IMR-90 (cell line): ENCODE results near the gene IL6. TPM values are rescaled to one million over a fixed set of nuclear protein-coding genes. Genes with fewer than 3 reads are reported as not detected.

Experiments used
- ATAC-seq: fragments of 200-7000 bp; cut with Tn5 transposase; 2 replicates; pipeline ENCODE4 v1.9.1; 2020; ENCODE audit warnings: low read depth, mild to moderate bottlenecking, moderate library complexity
- BruUV-seq: library from RNA; stranded (reverse); fragments of 400-500 nt; replicated peaks from 2 replicates; lab custom pipeline; 2021; lab: Mats Ljungman, UMichigan
- CTCF ChIA-PET: fragments of 300-600 bp; formaldehyde crosslinking; extraction: SDS; loops from one replicate; lab custom pipeline; 2021; ENCODE audit warnings: antibody characterized with exemption; lab: Yijun Ruan, JAX
- POLR2A ChIA-PET: fragments of 300-600 bp; sonication (Branson Sonifier 250); formaldehyde crosslinking; loops from one replicate; lab custom pipeline; 2022; ENCODE audit warnings: antibody characterized with exemption; ENCODE audit not compliant: unreplicated experiment; lab: Charles Lee
- DNase-seq: peaks from one replicate; pipeline ENCODE4 v3.0.0; 2013
- H2AFZ ChIP-seq: replicated peaks from 2 replicates; pipeline ENCODE3; 2013; ENCODE audit warnings: low read length, mild to moderate bottlenecking; ENCODE audit not compliant: poor library complexity
- H2AK5ac ChIP-seq: 2 replicates; pipeline ENCODE4 v1.6.1; 2013; ENCODE audit warnings: low read depth, low read length, inconsistent platforms
- H2AK9ac ChIP-seq: replicated peaks from 2 replicates; pipeline ENCODE3; 2013; ENCODE audit warnings: mild to moderate bottlenecking, low read depth, low read length, moderate library complexity; ENCODE audit not compliant: poor library complexity
- H2BK120ac ChIP-seq: 2 replicates; pipeline ENCODE4 v1.6.1; 2013; ENCODE audit warnings: low read depth, low read length, inconsistent platforms
- H2BK15ac ChIP-seq: 3 replicates; pipeline ENCODE4 v1.6.1; 2013; ENCODE audit warnings: low read depth, low read length, inconsistent platforms
- H2BK20ac ChIP-seq: 2 replicates; pipeline ENCODE4 v1.6.1; 2013; ENCODE audit warnings: low read depth, mild to moderate bottlenecking, inconsistent platforms, low read length, moderate library complexity
- H2BK5ac ChIP-seq: 2 replicates; pipeline ENCODE4 v1.6.1; 2013; ENCODE audit warnings: mild to moderate bottlenecking, low read depth, low read length, inconsistent platforms; ENCODE audit not compliant: poor library complexity, severe bottlenecking
- H3K14ac ChIP-seq: replicated peaks from 2 replicates; pipeline ENCODE4 v1.6.1; 2013; ENCODE audit warnings: low read depth, low read length, inconsistent platforms
- H3K18ac ChIP-seq: 2 replicates; pipeline ENCODE4 v1.6.1; 2013; ENCODE audit warnings: low read depth, low read length, control low read depth
- H3K23ac ChIP-seq: 2 replicates; pipeline ENCODE4 v1.6.1; 2013; ENCODE audit warnings: low read depth, low read length, inconsistent platforms
- H3K27ac ChIP-seq: 2 replicates; pipeline ENCODE4 v1.5.1; 2013; ENCODE audit warnings: mild to moderate bottlenecking, control low read depth, low read length; ENCODE audit not compliant: insufficient read depth
- H3K27me3 ChIP-seq: 2 replicates; pipeline ENCODE4 v1.6.1; 2013; ENCODE audit warnings: low read length; ENCODE audit not compliant: control insufficient read depth, insufficient read depth
- H3K36me3 ChIP-seq: 2 replicates; pipeline ENCODE4 v1.6.1; 2013; ENCODE audit warnings: low read length, mixed read lengths; ENCODE audit not compliant: control insufficient read depth, insufficient read depth
- H3K4ac ChIP-seq: 2 replicates; pipeline ENCODE4 v1.6.1; 2013; ENCODE audit warnings: low read depth, low read length, inconsistent platforms
- H3K4me1 ChIP-seq: 2 replicates; pipeline ENCODE4 v1.6.1; 2013; ENCODE audit warnings: low read length, mixed read lengths; ENCODE audit not compliant: control insufficient read depth, insufficient read depth
- H3K4me2 ChIP-seq: 2 replicates; pipeline ENCODE4 v1.6.1; 2013; ENCODE audit warnings: low read depth, mild to moderate bottlenecking, control low read depth, low read length, moderate library complexity
- H3K4me3 ChIP-seq: 2 replicates; pipeline ENCODE4 v1.5.1; 2013; ENCODE audit warnings: low read depth, mild to moderate bottlenecking, control low read depth, low read length, moderate library complexity; ENCODE audit not compliant: insufficient read depth
- H3K56ac ChIP-seq: 2 replicates; pipeline ENCODE4 v1.6.1; 2013; ENCODE audit warnings: low read length, inconsistent platforms; ENCODE audit not compliant: insufficient read depth; ENCODE audit errors: extremely low read depth
- H3K79me1 ChIP-seq, 2 experiments: 2 replicates each; pipeline ENCODE4 v1.6.1; 2013; ENCODE audit warnings: low read length in 2 of 2, inconsistent platforms in 1 of 2, low read depth in 1 of 2
- H3K9ac ChIP-seq: 2 replicates; pipeline ENCODE4 v1.6.1; 2013; ENCODE audit warnings: low read depth, low read length, control low read depth
- H3K9me1 ChIP-seq: 2 replicates; pipeline ENCODE4 v1.6.1; 2013; ENCODE audit warnings: low read length, inconsistent platforms; ENCODE audit not compliant: insufficient read depth
- H3K9me3 ChIP-seq: 2 replicates; pipeline ENCODE4 v1.6.1; 2013; ENCODE audit warnings: low read length; ENCODE audit not compliant: control insufficient read depth, insufficient read depth
- H4K20me1 ChIP-seq: 2 replicates; pipeline ENCODE4 v1.6.1; 2013; ENCODE audit warnings: low read length, inconsistent platforms; ENCODE audit not compliant: insufficient read depth
- H4K5ac ChIP-seq: 2 replicates; pipeline ENCODE4 v1.6.1; 2013; ENCODE audit warnings: mild to moderate bottlenecking, low read depth, low read length, control low read depth
- H4K8ac ChIP-seq, 2 experiments: 2 replicates each; pipeline ENCODE4 v1.6.1; 2013; ENCODE audit warnings: low read depth in 2 of 2, low read length in 2 of 2, control low read depth in 1 of 2, inconsistent platforms in 1 of 2
- H4K91ac ChIP-seq: 2 replicates; pipeline ENCODE4 v1.6.1; 2013; ENCODE audit warnings: low read depth, low read length, inconsistent platforms; ENCODE audit not compliant: insufficient read depth
- BHLHE40 ChIP-seq: fragments of 150-350 bp; IDR thresholded peaks from 2 replicates; pipeline ENCODE4 v1.6.1; 2016; ENCODE audit warnings: mild to moderate bottlenecking, low read depth, low read length
- CEBPB ChIP-seq: IDR thresholded peaks from 2 replicates; pipeline ENCODE4 v1.6.1; 2012; ENCODE audit warnings: low read depth, low read length, improper control_type of control experiment
- CHD1 ChIP-seq: IDR thresholded peaks from 2 replicates; pipeline ENCODE4 v1.6.1; 2012; ENCODE audit warnings: low read depth, low read length, improper control_type of control experiment
- ELK1 ChIP-seq: fragments of 150-350 bp; IDR thresholded peaks from 2 replicates; pipeline ENCODE4 v1.6.1; 2016; ENCODE audit warnings: low read depth, mild to moderate bottlenecking, low read length, moderate library complexity, borderline replicate concordance
- FOS ChIP-seq: fragments of 150-350 bp; IDR thresholded peaks from 2 replicates; pipeline ENCODE4 v1.6.1; 2016; ENCODE audit warnings: low read depth, low read length
- MAFK ChIP-seq: IDR thresholded peaks from 2 replicates; pipeline ENCODE4 v1.6.1; 2012; ENCODE audit warnings: low read depth, low read length, improper control_type of control experiment
- MAZ ChIP-seq: IDR thresholded peaks from 2 replicates; pipeline ENCODE4 v1.6.1; 2012; ENCODE audit warnings: low read depth, mild to moderate bottlenecking, low read length, improper control_type of control experiment, moderate library complexity, borderline replicate concordance
- MXI1 ChIP-seq: IDR thresholded peaks from 2 replicates; pipeline ENCODE4 v1.6.1; 2012; ENCODE audit warnings: low read depth, mild to moderate bottlenecking, low read length, moderate library complexity, borderline replicate concordance
- NFE2L2 ChIP-seq: fragments of 150-350 bp; IDR thresholded peaks from 2 replicates; pipeline ENCODE4 v1.6.1; 2016; ENCODE audit warnings: low read depth, mild to moderate bottlenecking, low read length
- POLR2A ChIP-seq: IDR thresholded peaks from 2 replicates; pipeline ENCODE4 v1.6.1; 2012; ENCODE audit warnings: mild to moderate bottlenecking, low read depth, low read length
- RAD21 ChIP-seq: IDR thresholded peaks from 2 replicates; pipeline ENCODE4 v1.6.1; 2012; ENCODE audit warnings: low read length, improper control_type of control experiment
- RCOR1 ChIP-seq: IDR thresholded peaks from 2 replicates; pipeline ENCODE4 v1.6.1; 2012; ENCODE audit warnings: mild to moderate bottlenecking, low read length, improper control_type of control experiment; ENCODE audit not compliant: insufficient replicate concordance
- RFX5 ChIP-seq: IDR thresholded peaks from 2 replicates; pipeline ENCODE4 v1.8.0; 2012; ENCODE audit warnings: low read depth, mild to moderate bottlenecking, low read length, moderate library complexity
- SMC3 ChIP-seq: fragments of 150-350 bp; IDR thresholded peaks from 2 replicates; pipeline ENCODE4 v1.6.1; 2016; ENCODE audit warnings: low read depth, mild to moderate bottlenecking, antibody characterized with exemption, low read length, moderate library complexity
- USF2 ChIP-seq: fragments of 150-350 bp; IDR thresholded peaks from 2 replicates; pipeline ENCODE4 v1.6.1; 2017; ENCODE audit warnings: mild to moderate bottlenecking, antibody characterized with exemption, low read length, low read depth
- WGBS, 2 experiments: methylation state at CpG; one replicate each; pipeline versions ENCODE4 v1.1.5 to v1.1.7; 2013; ENCODE audit warnings: missing lambda C conversion rate in 2 of 2; ENCODE audit not compliant: insufficient read length in 1 of 2; ENCODE audit errors: extremely low coverage in 2 of 2; 5-methylcytosine and 5-hydroxymethylcytosine counted together
- dilution Hi-C: fragments of 300-500 bp; cut with HindIII; formaldehyde crosslinking; loops from one replicate; pipeline ENCODE4 v1.14.3; 2018; ENCODE audit warnings: low sequenced_read_pairs; ENCODE audit not compliant: unreplicated experiment
- in situ Hi-C: fragments of 300-500 bp; cut with MboI; formaldehyde crosslinking; loops from 3 replicates; pipeline ENCODE4 v1.14.3; 2019; ENCODE audit warnings: low sequenced_read_pairs, inconsistent platforms, mixed read lengths
- intact Hi-C: fragments of 100-400 bp; cut with micrococcal nuclease; formaldehyde crosslinking; loops from 2 replicates; pipeline ENCODE4 v1.10.0; 2022
- polyA plus RNA-seq, 3 experiments: library from polyadenylated mRNA; depleted of rRNA; stranded (reverse); fragments of >200 nt; gene quantifications; 2 replicates each; pipeline ENCODE4 v1.2.3, GENCODE V29; 2012; ENCODE audit warnings: low replicate concordance in 1 of 3
- total RNA-seq: library from RNA; depleted of rRNA; stranded (reverse); fragments of >200 nt; gene quantifications from 2 replicates; pipeline ENCODE4 v1.2.3, GENCODE V29; 2012

Gene IL6
- total and polyA plus RNA-seq, 2 of the 4 experiments (the other 2 are of a cell fraction) = 15.2 to 50.8 TPM

- Histone ChIP-seq H2AFZ (no peak overlapping the region), H2BK120ac (peak overlapping the region; percentile 57), H3K9ac (peak overlapping the region; percentile 94; the same call in 1 of the 2 replicates), H3K4me1 (peaks cover 16% of the 10 kb centered on the region), H2BK15ac (peak overlapping the region; percentile 78; the same call in 2 of the 3 replicates), H2AK5ac (peak overlapping the region; percentile 82; the same call in 1 of the 2 replicates), H2BK5ac (peak overlapping the region; percentile 98), H3K23ac (0 out of 2 replicates have a peak overlapping the region, but pooled peaks have one; percentile 9), H3K9me3 (no peaks in the 10 kb centered on the region), H3K56ac (no peak overlapping the region), H4K8ac (peak overlapping the region; percentile 92 to 94; a peak in 3 of 4 replicates), H2AK9ac (no peak overlapping the region), H2BK20ac (peak overlapping the region; percentile 30; the same call in 1 of the 2 replicates), H3K14ac (peak overlapping the region; percentile 54), H3K36me3 (peaks cover 18% of the 10 kb centered on the region), H4K91ac (peak overlapping the region; percentile 98), H3K27ac (peak overlapping the region; percentile 41; the same call in 1 of the 2 replicates), H3K4me3 (peak overlapping the region; percentile 69), H3K27me3 (no peaks in the 10 kb centered on the region), H3K9me1 (peaks cover 20% of the 10 kb centered on the region), H3K79me1 (peaks cover 13 to 55% of the 10 kb centered on the region in 2 experiments), H4K20me1 (no peaks in the 10 kb centered on the region), H3K18ac (peak overlapping the region; percentile 16; the same call in 1 of the 2 replicates), H3K4me2 (peak overlapping the region; percentile 88), H4K5ac (peak overlapping the region; percentile 65; the same call in 1 of the 2 replicates), H3K4ac (peak overlapping the region; percentile 99; the same call in 1 of the 2 replicates)
- in situ Hi-C loops = no loop called here
- peak; percentile 71 for DNase-seq
- BruUV-seq = no TSS peak
- intact Hi-C loops = loop anchor here (1.0 to 5.0 kb wide), 3 partner anchors 126 to 344 kb away; no protein-coding TSS in a partner anchor
- CTCF ChIA-PET = interaction anchor here (0.5 to 4.4 kb wide), 13 partner anchors 15 to 521 kb away, joined by 3 to 37 read pairs (median 5); no protein-coding TSS in a partner anchor
- ATAC-seq = no peak
- no CpG with 5 or more reads among the region's 1 CpG for WGBS, 2 experiments
- dilution Hi-C loops = no loop called here
- POLR2A ChIA-PET = interaction anchor here (0.8 to 3.3 kb wide), 2 partner anchors 164 to 167 kb away, joined by 3 to 38 read pairs; no protein-coding TSS in a partner anchor
- TF ChIP-seq ELK1 (no peak), MAFK (no peak), USF2 (no peak), NFE2L2 (no peak), CHD1 (no peak), POLR2A (peak; percentile 54), MXI1 (no peak), RCOR1 (no peak), RAD21 (peak; percentile 68), RFX5 (no peak), FOS (no peak), CEBPB (no peak), MAZ (no peak), SMC3 (peak; percentile 70), BHLHE40 (no peak)
These were observed 1.5 kb downstream of the IL6 start for GRCh38 chr7:22728401-22729029.
